H9 (cell line): ENCODE measurements around the gene KIAA1614. TPM values are rescaled to one million over a fixed set of nuclear protein-coding genes. Genes with fewer than 3 reads are reported as not detected.

Experiments used
- DNase-seq: peaks from one replicate; pipeline ENCODE4 v3.0.0-alpha.2; 2017
- H2AFZ ChIP-seq: one replicate; pipeline ENCODE4 v1.6.1; 2013; ENCODE audit warnings: mild to moderate bottlenecking, low read length, control low read depth, moderate library complexity
- H2AK5ac ChIP-seq: 2 replicates; pipeline ENCODE4 v1.6.1; 2013; ENCODE audit warnings: low read length, control low read depth, mixed read lengths; ENCODE audit not compliant: insufficient read length
- H2BK120ac ChIP-seq: one replicate; pipeline ENCODE4 v1.6.1; 2013; ENCODE audit warnings: low read depth, mild to moderate bottlenecking, low read length, control low read depth, inconsistent platforms; ENCODE audit not compliant: poor library complexity, severe bottlenecking
- H2BK12ac ChIP-seq: 2 replicates; pipeline ENCODE4 v1.6.1; 2013; ENCODE audit warnings: low read length, control low read depth, mixed read lengths, low read depth; ENCODE audit not compliant: insufficient read length
- H2BK15ac ChIP-seq: 2 replicates; pipeline ENCODE4 v1.6.1; 2013; ENCODE audit warnings: low read depth, low read length, control low read depth
- H2BK20ac ChIP-seq: one replicate; pipeline ENCODE4 v1.6.1; 2013; ENCODE audit warnings: low read depth, mild to moderate bottlenecking, low read length, control low read depth, inconsistent platforms; ENCODE audit not compliant: poor library complexity, severe bottlenecking
- H2BK5ac ChIP-seq: 2 replicates; pipeline ENCODE4 v1.6.1; 2013; ENCODE audit warnings: low read length, control low read depth, mixed read lengths; ENCODE audit not compliant: insufficient read length
- H3K14ac ChIP-seq: 2 replicates; pipeline ENCODE4 v1.6.1; 2013; ENCODE audit warnings: low read length, control low read depth; ENCODE audit not compliant: insufficient read depth
- H3K18ac ChIP-seq: 2 replicates; pipeline ENCODE4 v1.6.1; 2013; ENCODE audit warnings: low read depth, mild to moderate bottlenecking, mixed read lengths, low read length, control low read depth; ENCODE audit not compliant: insufficient read length
- H3K23ac ChIP-seq: 2 replicates; pipeline ENCODE4 v1.6.1; 2013; ENCODE audit warnings: low read length, control low read depth, mixed read lengths, low read depth; ENCODE audit not compliant: insufficient read length
- H3K23me2 ChIP-seq: 2 replicates; pipeline ENCODE4 v1.6.1; 2013; ENCODE audit warnings: low read depth, mild to moderate bottlenecking, mixed read lengths, low read length, control low read depth; ENCODE audit not compliant: insufficient read length, poor library complexity, severe bottlenecking
- H3K27ac ChIP-seq: 2 replicates; pipeline ENCODE4 v1.5.1; 2013; ENCODE audit warnings: low read length, control low read depth, mixed read lengths, low read depth; ENCODE audit not compliant: insufficient read length
- H3K27me3 ChIP-seq: 2 replicates; pipeline ENCODE4 v1.6.1; 2013; ENCODE audit warnings: low read length, control low read depth, inconsistent platforms; ENCODE audit not compliant: insufficient read depth
- H3K4ac ChIP-seq: 2 replicates; pipeline ENCODE4 v1.6.1; 2013; ENCODE audit warnings: low read depth, mild to moderate bottlenecking, control low read depth, inconsistent platforms, low read length, moderate library complexity
- H3K4me1 ChIP-seq: 2 replicates; pipeline ENCODE4 v1.6.1; 2013; ENCODE audit warnings: low read length, control low read depth, inconsistent platforms; ENCODE audit not compliant: insufficient read depth
- H3K4me2 ChIP-seq: 2 replicates; pipeline ENCODE4 v1.6.1; 2013; ENCODE audit warnings: low read length, control low read depth, mixed read lengths; ENCODE audit not compliant: insufficient read length, insufficient read depth
- H3K56ac ChIP-seq: 2 replicates; pipeline ENCODE4 v1.6.1; 2013; ENCODE audit warnings: low read depth, mild to moderate bottlenecking, mixed read lengths, low read length, control low read depth; ENCODE audit not compliant: insufficient read length
- H3K79me1 ChIP-seq: 2 replicates; pipeline ENCODE4 v1.6.1; 2013; ENCODE audit warnings: low read depth, mild to moderate bottlenecking, moderate library complexity, low read length, control low read depth, inconsistent platforms; ENCODE audit not compliant: insufficient read depth, poor library complexity, severe bottlenecking
- H3K79me2 ChIP-seq: 2 replicates; pipeline ENCODE4 v1.6.1; 2013; ENCODE audit warnings: low read length, control low read depth, inconsistent platforms; ENCODE audit not compliant: insufficient read depth
- H3K9ac ChIP-seq: 2 replicates; pipeline ENCODE4 v1.6.1; 2013; ENCODE audit warnings: low read length, control low read depth, mixed read lengths; ENCODE audit not compliant: insufficient read length; ENCODE audit errors: extremely low read depth
- H3K9me3 ChIP-seq: one replicate; pipeline ENCODE4 v1.6.1; 2013; ENCODE audit warnings: low read depth, low read length, inconsistent platforms; ENCODE audit not compliant: control insufficient read depth
- H3T11ph ChIP-seq: one replicate; pipeline ENCODE4 v1.6.1; 2013; ENCODE audit warnings: mild to moderate bottlenecking, low read length, control low read depth, inconsistent platforms
- H4K20me1 ChIP-seq: one replicate; pipeline ENCODE4 v1.6.1; 2013; ENCODE audit not compliant: control insufficient read depth, insufficient read length, insufficient read depth
- H4K5ac ChIP-seq: 2 replicates; pipeline ENCODE4 v1.6.1; 2013; ENCODE audit warnings: low read depth, mild to moderate bottlenecking, mixed read lengths, low read length, control low read depth; ENCODE audit not compliant: insufficient read length
- H4K8ac ChIP-seq: replicated peaks from 2 replicates; pipeline ENCODE4 v1.6.1; 2013; ENCODE audit warnings: low read length, control low read depth, mixed read lengths, low read depth; ENCODE audit not compliant: insufficient read length
- H4K91ac ChIP-seq: 2 replicates; pipeline ENCODE4 v1.6.1; 2013; ENCODE audit warnings: low read depth, mild to moderate bottlenecking, moderate library complexity, mixed read lengths, low read length, control low read depth; ENCODE audit not compliant: insufficient read length
- H3K27ac Mint-ChIP-seq, 3 experiments: 2 replicates in 2 of 3; 3 replicates in 1 of 3; pipeline ENCODE4 v1.8.0; 2020 to 2021; ENCODE audit warnings: mixed read lengths in 3 of 3, mild to moderate bottlenecking in 1 of 3, moderate library complexity in 1 of 3
- H3K27me3 Mint-ChIP-seq: 2 replicates; pipeline ENCODE4 v1.8.0; 2021; ENCODE audit warnings: low read depth, mild to moderate bottlenecking, moderate library complexity, mixed read lengths
- H3K36me3 Mint-ChIP-seq, 3 experiments: 2 replicates in 2 of 3; 3 replicates in 1 of 3; pipeline ENCODE4 v1.8.0; 2020 to 2021; ENCODE audit warnings: low read depth in 3 of 3, mixed read lengths in 3 of 3; ENCODE audit not compliant: insufficient read depth in 1 of 3
- H3K4me1 Mint-ChIP-seq, 2 experiments: 2 replicates each; pipeline ENCODE4 v1.8.0; 2020; ENCODE audit warnings: mixed read lengths in 2 of 2
- H3K4me3 Mint-ChIP-seq, 2 experiments: 2 replicates in 1 of 2; 3 replicates in 1 of 2; pipeline ENCODE4 v1.8.0; 2020 to 2021; ENCODE audit warnings: mild to moderate bottlenecking in 2 of 2, mixed read lengths in 2 of 2, moderate library complexity in 1 of 2
- H3K9me3 Mint-ChIP-seq, 2 experiments: 2 replicates in 1 of 2; 3 replicates in 1 of 2; pipeline ENCODE4 v1.8.0; 2020; ENCODE audit warnings: mild to moderate bottlenecking in 2 of 2, mixed read lengths in 2 of 2, moderate library complexity in 1 of 2
- WGBS: extraction: QIAGEN DNeasy Blood & Tissue Kit; methylation state at CpG from one replicate; pipeline ENCODE4 v1.1.7; 2013; ENCODE audit warnings: missing lambda C conversion rate, low lambda C conversion rate, mixed read lengths; ENCODE audit not compliant: insufficient read length; ENCODE audit errors: extremely low coverage; 5-methylcytosine and 5-hydroxymethylcytosine counted together
- total RNA-seq: library from RNA; stranded (reverse); gene quantifications from 2 replicates; pipeline ENCODE4 v1.2.1, GENCODE V29; 2021
- TF ChIP-seq, protein P1 (sequence below): fragments of 200-600 bp; sonication (generic); conservative IDR thresholded peaks from 3 replicates; pipeline ENCODE4 v1.8.0; 2021; ENCODE audit warnings: antibody characterized with exemption, mild to moderate bottlenecking

KIAA1614 gene
- total RNA-seq, 1 experiment from 2014 or later, result 1.3 TPM

DNA sequence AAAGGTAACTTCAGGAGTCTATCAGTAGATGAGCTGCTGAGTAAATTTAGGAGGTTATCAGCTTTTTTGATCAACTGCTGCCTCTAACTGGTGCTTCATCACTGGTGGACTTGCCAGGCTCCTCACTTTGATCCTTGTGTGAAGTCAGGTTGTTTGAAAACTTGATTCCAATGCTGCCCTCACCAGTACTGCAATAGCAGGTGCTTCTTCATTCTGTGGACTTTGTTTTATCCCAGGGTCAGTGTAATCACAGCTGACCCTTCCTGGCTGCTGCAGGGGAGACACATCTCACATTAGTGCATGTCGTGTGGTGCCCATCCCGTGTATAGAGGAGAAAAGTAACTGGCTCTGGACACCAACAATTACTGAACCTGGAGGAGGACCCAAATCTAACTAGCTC lies 20.0 kb upstream of the KIAA1614 start:
- no peaks in the 10 kb centered on the region for H4K20me1 ChIP-seq
- H3K4me1 Mint-ChIP-seq, result peaks cover 0 to 2% of the 10 kb centered on the region in 2 experiments; a peak in 2 of 4 replicates
- no peak overlapping the region for H3K4me3 Mint-ChIP-seq
- no peak overlapping the region for H3K27ac Mint-ChIP-seq
- H3K14ac ChIP-seq, result no peak overlapping the region
- H3K27me3 Mint-ChIP-seq, result no peaks in the 10 kb centered on the region; the same call in 1 of the 2 replicates
- no peak overlapping the region for H3K23ac ChIP-seq
- H2BK5ac ChIP-seq, result no peak overlapping the region
- no peaks in the 10 kb centered on the region for H3K9me3 ChIP-seq
- H3K79me2 ChIP-seq, result no peaks in the 10 kb centered on the region
- no peak overlapping the region for H2AK5ac ChIP-seq
- H3K18ac ChIP-seq, result no peak overlapping the region
- WGBS, result no CpG with 5 or more reads among the region's 2 CpGs
- no peaks in the 10 kb centered on the region for H3K4me1 ChIP-seq
- TF ChIP-seq, protein P1, sequence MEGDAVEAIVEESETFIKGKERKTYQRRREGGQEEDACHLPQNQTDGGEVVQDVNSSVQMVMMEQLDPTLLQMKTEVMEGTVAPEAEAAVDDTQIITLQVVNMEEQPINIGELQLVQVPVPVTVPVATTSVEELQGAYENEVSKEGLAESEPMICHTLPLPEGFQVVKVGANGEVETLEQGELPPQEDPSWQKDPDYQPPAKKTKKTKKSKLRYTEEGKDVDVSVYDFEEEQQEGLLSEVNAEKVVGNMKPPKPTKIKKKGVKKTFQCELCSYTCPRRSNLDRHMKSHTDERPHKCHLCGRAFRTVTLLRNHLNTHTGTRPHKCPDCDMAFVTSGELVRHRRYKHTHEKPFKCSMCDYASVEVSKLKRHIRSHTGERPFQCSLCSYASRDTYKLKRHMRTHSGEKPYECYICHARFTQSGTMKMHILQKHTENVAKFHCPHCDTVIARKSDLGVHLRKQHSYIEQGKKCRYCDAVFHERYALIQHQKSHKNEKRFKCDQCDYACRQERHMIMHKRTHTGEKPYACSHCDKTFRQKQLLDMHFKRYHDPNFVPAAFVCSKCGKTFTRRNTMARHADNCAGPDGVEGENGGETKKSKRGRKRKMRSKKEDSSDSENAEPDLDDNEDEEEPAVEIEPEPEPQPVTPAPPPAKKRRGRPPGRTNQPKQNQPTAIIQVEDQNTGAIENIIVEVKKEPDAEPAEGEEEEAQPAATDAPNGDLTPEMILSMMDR, result no peak
- no peak overlapping the region for H3K4me2 ChIP-seq
- no peak overlapping the region for H2AFZ ChIP-seq
- no peak for DNase-seq
- H3K36me3 Mint-ChIP-seq, result no peaks in the 10 kb centered on the region; a peak in 1 of 7 replicates
- H2BK12ac ChIP-seq, result no peak overlapping the region
- H3K27me3 ChIP-seq, result no peaks in the 10 kb centered on the region
- no peak overlapping the region for H4K91ac ChIP-seq
- H2BK20ac ChIP-seq, result no peak overlapping the region
- no peak overlapping the region for H4K5ac ChIP-seq
- H3K56ac ChIP-seq, result no peak overlapping the region
- H2BK120ac ChIP-seq, result no peak overlapping the region
- H3K23me2 ChIP-seq, result no peaks in the 10 kb centered on the region
- H4K8ac ChIP-seq, result no peak overlapping the region
- H3K27ac ChIP-seq, result no peak overlapping the region
- no peak overlapping the region for H3T11ph ChIP-seq
- no peak overlapping the region for H3K9ac ChIP-seq
- no peaks in the 10 kb centered on the region; a peak in 1 of 5 replicates for H3K9me3 Mint-ChIP-seq
- no peak overlapping the region for H2BK15ac ChIP-seq
- H3K79me1 ChIP-seq, result no peaks in the 10 kb centered on the region
- no peak overlapping the region for H3K4ac ChIP-seq
